NCI-H1048 (cell line): ENCODE measurements around the gene SEC23A.
"Not testable (repeated sequence)": the region's sequence is repeated elsewhere in the genome, so short reads cannot be mapped to it uniquely, and the experiment has no call there.

Experiments used
- DNase-seq: peaks from one replicate; lab custom pipeline; 2025; lab: John Stamatoyannopoulos, UW

SEC23A gene

GRCh38 chr14:39030209-39030608 lies 72.8 kb downstream of the SEC23A start:
- no peak for DNase-seq

- DNase-seq, result no peak
These were observed 73.2 kb downstream of the SEC23A start for GRCh38 chr14:39029789-39030188.

DNA sequence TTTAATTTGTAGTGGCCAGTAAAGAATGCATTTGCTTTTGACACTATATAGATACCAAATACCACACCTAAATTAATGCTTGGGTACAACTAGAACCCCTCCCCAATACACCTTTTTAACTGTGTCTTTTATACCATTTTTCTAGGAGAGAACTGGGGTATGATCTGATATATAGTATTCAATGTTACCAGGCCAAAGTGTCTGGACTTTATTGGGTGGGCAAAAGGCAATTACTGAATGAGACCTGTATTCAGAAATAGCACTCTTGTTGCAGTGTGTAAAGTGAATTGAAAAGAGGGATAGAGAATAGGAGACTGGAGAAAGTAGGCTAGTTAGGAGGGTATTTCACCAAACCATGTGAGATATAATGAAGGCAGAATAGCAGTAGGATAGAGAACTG lies 74.4 kb downstream of the SEC23A start:
- no peak for DNase-seq

- no peak for DNase-seq
These were observed 77.0 kb downstream of the SEC23A start for GRCh38 chr14:39025810-39026627.

GRCh38 chr14:39025250-39025809 lies 77.7 kb downstream of the SEC23A start:
- no peak for DNase-seq

- DNase-seq, result no peak
These were observed 78.8 kb downstream of the SEC23A start for GRCh38 chr14:39023939-39024871.

DNA sequence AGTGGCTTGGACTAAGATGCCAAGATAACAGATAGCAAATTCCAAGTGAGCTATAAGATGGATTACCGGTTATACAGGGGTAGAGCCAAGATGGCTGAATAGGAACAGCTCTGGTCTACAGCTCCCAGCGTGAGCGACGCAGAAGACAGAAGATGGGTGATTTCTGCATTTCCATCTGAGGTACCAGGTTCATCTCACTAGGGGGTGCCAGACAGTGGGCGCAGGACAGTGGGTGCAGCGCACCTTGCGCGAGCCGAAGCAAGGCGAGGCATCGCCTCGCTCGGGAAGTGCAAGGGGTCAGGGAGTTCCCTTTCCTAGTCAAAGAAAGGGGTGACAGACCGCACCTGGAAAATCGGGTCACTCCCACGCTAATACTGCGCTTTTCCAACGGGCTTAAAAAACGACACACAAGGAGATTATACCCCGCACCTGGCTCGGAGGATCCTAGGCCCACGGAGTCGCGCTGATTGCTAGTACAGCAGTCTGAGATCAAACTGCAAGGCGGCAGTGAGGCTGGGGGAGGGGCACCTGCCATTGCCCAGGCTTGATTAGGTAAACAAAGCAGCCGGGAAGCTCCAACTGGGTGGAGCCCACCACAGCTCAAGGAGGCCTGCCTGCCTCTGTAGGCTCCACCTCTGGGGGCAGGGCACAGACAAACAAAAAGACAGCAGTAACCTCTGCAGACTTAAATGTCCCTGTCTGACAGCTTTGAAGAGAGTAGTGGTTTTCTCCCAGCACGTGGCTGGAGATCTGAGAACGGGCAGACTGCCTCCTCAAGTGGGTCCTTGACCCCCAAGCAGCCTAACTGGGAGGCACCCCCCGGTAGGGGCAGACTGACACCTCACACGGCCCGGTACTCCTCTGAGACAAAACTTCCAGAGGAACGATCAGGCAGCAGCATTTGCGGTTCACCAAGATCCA lies 85.7 kb downstream of the SEC23A start:
- not testable (repeated sequence) for DNase-seq

DNA sequence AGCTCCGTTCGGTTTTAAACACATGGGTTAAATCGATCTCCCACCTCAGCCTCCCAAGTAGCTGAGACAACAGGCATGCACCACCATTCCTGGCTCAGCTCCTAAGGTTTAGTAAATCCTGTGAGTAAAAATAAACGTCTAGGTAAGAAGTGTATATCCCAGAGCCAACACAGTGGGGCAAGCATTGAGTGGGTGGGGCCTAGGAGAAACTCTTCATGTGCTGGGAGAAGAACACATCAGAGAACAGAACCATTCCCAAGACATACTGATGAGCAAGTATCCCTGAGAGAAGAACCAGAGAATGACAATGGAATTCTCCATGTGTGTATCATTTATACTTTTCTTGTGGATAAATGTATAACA lies 86.3 kb downstream of the SEC23A start:
- DNase-seq, result no peak

DNA sequence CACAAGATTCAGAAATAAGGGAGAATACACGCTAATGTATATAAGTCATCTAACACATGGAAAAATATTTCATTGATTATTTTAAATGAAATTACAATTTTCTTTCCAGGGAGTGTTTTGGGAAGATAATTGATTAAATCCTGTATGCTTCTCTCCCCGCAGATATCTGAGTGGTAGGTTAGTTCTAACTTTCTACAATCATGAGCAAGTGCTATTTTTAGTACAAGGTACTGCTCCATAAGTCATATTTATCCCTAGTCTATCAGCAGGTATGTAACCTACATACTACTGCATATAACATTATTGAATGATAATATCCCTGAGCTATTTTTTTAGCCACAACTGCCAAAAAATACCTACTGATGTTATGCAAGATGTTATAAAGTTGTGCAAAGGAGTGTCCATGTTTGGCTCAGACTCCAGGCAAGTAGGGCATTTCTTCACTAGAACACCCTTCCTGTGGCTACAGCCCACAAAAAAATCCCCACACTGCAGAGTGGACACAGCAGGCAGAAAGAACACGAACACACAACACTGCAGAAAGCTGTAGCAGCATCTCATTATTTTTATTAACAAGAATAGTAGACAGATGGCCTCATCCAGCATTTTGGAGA lies 87.0 kb downstream of the SEC23A start:
- no peak for DNase-seq

DNA sequence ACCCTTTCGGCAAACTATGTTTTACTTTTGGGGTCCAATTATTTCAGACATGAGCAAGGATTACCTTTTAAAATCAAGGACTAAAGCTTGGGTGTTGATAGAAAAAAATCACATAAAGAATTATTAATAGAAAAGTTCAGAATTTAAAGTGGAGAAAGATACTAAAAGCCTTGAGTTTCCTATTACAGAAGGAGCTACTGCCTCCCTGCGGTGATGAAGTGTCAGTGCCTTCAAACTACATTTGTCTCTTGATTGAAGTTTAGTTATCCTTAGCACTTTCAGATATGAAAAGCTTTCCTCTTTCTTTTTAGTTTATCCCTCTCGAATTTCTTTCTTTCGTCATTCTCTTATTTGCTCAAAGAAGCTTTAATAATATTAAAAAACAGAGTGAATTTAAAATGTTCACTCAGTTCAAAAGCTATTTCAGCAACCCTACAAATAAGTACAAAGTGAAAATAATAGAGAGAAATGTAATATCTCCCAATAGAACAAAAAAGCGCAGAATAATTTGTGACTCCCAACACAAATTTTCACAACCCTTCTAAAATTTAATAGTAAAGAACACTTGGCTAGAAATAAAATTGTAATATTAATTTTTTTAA lies 87.6 kb downstream of the SEC23A start:
- no peak for DNase-seq

DNA sequence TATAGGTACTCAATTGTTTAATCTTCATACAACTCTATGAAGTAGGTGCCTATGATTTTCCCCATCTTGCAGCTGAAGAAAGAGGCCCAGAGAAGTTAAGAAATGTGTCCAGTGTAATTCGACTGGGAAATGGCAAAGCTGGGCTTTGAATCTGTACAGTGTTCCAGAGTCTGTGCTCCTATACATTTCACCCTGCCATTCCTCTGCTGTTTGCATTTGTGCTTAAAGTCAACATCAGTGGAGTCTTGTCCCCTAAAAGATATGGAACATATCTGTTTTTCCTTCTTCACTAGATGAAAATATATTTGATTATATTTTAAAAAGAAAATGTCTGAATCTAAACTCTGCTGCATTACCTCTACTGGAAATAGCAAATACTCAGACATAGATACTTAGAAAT lies 88.6 kb downstream of the SEC23A start:
- DNase-seq, result no peak

GRCh38 chr14:39008965-39009364 lies 94.1 kb downstream of the SEC23A start:
- DNase-seq, result not testable (repeated sequence)

DNA sequence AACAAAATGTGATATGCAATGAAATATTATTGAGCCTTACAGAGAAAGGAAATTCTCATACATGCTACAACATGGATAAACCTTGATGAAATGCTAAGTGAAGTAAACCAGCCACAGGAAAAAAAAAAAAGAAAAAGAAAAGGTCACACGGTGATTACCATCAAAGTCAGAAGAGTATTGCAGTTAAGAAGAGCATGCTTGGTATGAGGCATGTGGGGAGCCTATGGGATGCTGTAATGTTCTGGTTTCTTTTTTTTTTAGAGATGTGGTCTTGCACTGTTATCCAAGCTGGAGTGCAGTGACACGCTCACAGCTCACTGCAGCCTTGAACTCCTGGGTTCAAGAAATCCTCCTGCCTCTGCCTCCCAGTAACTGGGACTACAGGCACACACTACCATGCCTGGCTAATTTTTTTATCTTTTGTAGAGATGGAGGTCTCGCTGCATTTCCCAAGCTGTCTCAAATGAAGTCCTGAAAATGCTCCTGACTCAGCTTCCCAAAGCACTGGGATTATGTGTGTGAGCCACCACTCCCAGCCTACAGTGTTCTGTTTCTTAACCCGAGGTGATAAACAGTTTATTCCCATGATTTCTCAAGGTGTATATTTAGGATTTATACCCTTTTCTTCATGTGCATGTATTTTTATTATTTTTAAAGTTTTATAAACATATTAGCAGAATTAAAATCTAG lies 96.2 kb downstream of the SEC23A start:
- no peak for DNase-seq

DNA sequence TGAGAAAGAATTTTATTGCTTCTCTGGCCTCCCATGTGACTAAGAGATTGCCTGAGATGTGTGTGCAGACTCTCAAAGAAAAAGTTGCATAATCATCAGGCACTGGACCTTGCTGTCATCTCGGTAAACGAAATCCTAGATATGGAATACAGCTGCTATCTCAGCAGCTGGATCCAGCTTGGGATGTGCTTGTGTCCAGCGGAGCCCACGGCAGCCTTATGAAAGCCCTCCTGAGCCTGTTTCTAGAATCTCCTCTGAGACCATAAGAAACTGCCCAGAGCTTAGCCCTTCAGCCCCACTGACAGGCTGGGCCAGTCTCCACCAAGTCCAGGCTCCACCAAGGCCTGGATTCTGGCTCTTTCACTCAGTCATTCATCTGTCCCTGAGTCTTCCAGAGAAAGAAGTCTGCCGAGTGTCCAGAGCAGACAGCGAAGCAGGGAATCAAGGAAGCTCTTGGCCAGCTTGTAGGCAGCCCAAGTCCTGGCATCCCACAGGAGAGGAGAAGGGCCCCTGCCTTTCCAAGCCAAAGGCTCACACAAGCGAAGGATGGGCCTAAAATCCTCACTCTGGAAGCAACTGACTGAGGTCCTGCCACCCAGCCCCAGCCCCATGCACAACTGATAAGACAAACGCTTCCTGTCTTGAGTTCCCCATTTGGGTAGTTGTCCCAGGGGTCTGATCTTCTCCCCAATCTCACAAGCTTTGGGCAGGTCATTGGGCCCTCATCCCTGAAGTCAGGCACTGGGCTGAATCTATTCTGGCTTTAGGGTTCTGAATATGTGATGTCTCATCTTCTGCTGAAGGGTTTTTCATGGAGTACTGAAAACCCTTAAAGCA lies 97.8 kb downstream of the SEC23A start:
- no peak for DNase-seq

DNA sequence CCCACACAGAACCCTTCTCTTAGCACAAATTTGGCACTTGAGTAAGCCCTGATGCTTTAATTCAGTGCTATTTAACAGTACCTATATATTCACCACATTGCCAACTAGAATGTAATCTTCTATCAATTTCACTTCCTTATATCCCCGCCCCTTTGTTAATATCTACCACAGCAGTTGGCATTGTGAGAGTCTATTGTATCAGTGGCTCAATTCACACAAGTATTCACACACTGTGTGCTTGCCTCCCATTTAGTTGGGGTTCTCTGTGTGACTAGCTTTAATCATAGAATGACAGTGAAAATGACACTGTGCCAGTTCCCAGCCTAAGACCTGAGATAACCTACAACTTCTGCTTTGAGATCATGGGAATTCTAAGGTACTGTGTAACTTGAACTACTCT lies 103.1 kb downstream of the SEC23A start:
- DNase-seq, result no peak

- DNase-seq, result no peak
These were observed 108.3 kb downstream of the SEC23A start for GRCh38 chr14:38994731-38995130.

- DNase-seq, result no peak
These were observed 109.1 kb downstream of the SEC23A start for GRCh38 chr14:38993981-38994380.

GRCh38 chr14:38992067-38992844 lies 110.8 kb downstream of the SEC23A start:
- DNase-seq, result no peak

- DNase-seq, result no peak
These were observed 111.7 kb downstream of the SEC23A start for GRCh38 chr14:38991299-38991698.
